ENCODE results near the gene ZNF407. TPM values are rescaled to one million over a fixed set of nuclear protein-coding genes. Genes with fewer than 3 reads are reported as not detected.

Gene ZNF407
- total and polyA plus RNA-seq, 4 donors, result 1.3 to 21.1 (median 9.5) TPM

DNA sequence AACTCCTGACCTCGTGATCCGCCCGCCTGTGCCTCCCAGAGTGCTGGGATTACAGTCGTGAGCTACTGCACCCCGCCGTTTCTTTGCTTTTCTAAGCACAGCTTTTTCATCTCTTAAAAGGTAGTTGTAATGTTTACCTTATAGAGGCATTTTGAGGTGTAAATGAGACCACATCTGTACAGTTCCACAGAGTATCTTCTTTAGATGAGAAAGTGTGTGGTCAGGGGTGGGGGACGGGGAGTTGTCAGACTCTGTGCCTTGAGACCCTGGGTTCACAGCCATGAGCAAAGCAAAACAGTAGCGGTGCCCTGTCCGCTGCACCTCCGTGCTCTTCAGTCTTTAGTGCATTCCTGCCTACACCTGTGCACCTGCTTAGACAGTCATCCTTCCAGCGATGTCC is 251.6 kb downstream of the ZNF407 start:
- H3K4me1 ChIP-seq (ENCODE audit: control insufficient read depth in 1 of 2, insufficient read depth in 2 of 2, low read length in 2 of 2), result no peaks in the 10 kb centered on the region
- WGBS, 2 donors, result 95 to 96% methylated on average over 11 of the region's 11 CpGs
- H3K4me3 ChIP-seq (ENCODE audit: low read length in 2 of 2), result no peak overlapping the region
- H3K36me3 ChIP-seq (ENCODE audit: control insufficient read depth in 1 of 2, insufficient read depth in 2 of 2, low read length in 1 of 2), result no peaks in the 10 kb centered on the region
- no peak for ATAC-seq (ENCODE audit: low FRiP score)
- intact Hi-C loops (cut with DNase I), result no loop called here
- no peak for DNase-seq
- H3K9me3 ChIP-seq (ENCODE audit: control insufficient read depth, low read length), result no peaks in the 10 kb centered on the region
- no peaks in the 10 kb centered on the region for H3K27me3 ChIP-seq (ENCODE audit: control insufficient read depth in 1 of 2, insufficient read depth in 2 of 2, low read length in 1 of 2)
- H3K27ac ChIP-seq (ENCODE audit: low read depth in 1 of 2, low read length in 2 of 2), result no peak overlapping the region

DNA sequence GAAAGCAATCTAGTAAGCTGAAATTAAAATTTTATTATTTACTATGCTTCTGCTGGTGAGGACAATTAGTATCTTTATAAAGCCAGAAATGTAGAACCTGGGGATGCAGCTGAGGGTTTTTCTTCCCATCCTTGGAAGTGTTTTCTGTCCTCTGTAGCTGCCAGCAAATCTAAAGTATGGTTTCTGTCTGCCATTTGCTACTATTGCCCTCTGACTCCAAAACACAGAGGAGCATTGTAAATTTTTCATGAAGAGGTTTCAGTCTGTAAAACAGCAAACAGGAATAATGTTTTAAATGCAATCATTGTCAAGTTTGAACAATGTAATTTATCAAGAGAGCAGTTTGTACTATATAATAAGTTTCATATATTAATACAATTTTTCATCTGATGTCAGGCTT is 258.8 kb downstream of the ZNF407 start:
- no peak overlapping the region for H3K27ac ChIP-seq (ENCODE audit: low read depth in 1 of 2, low read length in 2 of 2)

GRCh38 chr18:74856928-74857327 is 259.3 kb downstream of the ZNF407 start:
- intact Hi-C loops (cut with DNase I), result no loop called here
- no peaks in the 10 kb centered on the region for H3K9me3 ChIP-seq (ENCODE audit: control insufficient read depth, low read length)
- no peaks in the 10 kb centered on the region for H3K27me3 ChIP-seq (ENCODE audit: control insufficient read depth in 1 of 2, insufficient read depth in 2 of 2, low read length in 1 of 2)
- no peaks in the 10 kb centered on the region for H3K36me3 ChIP-seq (ENCODE audit: control insufficient read depth in 1 of 2, insufficient read depth in 2 of 2, low read length in 1 of 2)
- H3K4me1 ChIP-seq (ENCODE audit: control insufficient read depth in 1 of 2, insufficient read depth in 2 of 2, low read length in 2 of 2), result peaks cover 0 to 3% of the 10 kb centered on the region in 2 donors
- no peak overlapping the region for H3K4me3 ChIP-seq (ENCODE audit: low read length in 2 of 2)
- no peak overlapping the region for H3K27ac ChIP-seq (ENCODE audit: low read depth in 1 of 2, low read length in 2 of 2)
- ATAC-seq (ENCODE audit: low FRiP score), result no peak
- no peak for DNase-seq
- WGBS, 2 donors, result 88 to 91% methylated on average over 8 of the region's 8 CpGs

More for the DNA sequence above, 258.8 kb downstream of the ZNF407 start:
- intact Hi-C loops (cut with DNase I), result no loop called here
- DNase-seq (no peak), ATAC-seq (ENCODE audit: low FRiP score) (no peak)
- H3K9me3 ChIP-seq (ENCODE audit: control insufficient read depth, low read length), result no peaks in the 10 kb centered on the region
- H3K4me1 ChIP-seq (ENCODE audit: control insufficient read depth in 1 of 2, insufficient read depth in 2 of 2, low read length in 2 of 2), result peaks cover 0 to 3% of the 10 kb centered on the region in 2 donors
- no peaks in the 10 kb centered on the region for H3K27me3 ChIP-seq (ENCODE audit: control insufficient read depth in 1 of 2, insufficient read depth in 2 of 2, low read length in 1 of 2)
- no peak overlapping the region for H3K4me3 ChIP-seq (ENCODE audit: low read length in 2 of 2)
- H3K36me3 ChIP-seq (ENCODE audit: control insufficient read depth in 1 of 2, insufficient read depth in 2 of 2, low read length in 1 of 2), result no peaks in the 10 kb centered on the region

DNA sequence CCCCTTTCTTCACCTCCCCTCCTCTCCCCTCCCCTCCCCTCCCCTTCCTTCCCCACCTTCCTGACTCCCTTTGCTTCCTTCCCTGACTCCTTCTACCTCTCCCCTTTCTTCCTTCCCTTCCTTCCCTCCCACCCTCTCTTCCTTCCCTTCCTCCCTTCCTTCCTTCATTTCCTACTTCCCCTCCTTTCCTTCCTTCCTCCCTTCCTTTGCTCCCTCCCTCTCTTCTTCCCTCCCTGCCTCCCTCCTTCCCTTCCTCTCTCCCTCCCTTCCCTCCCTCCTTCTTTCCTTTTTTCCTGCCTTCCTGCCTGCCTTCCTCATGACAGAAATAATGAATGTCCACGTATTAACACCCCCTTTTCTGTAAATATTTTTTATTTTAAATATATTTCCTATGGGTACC is 260.2 kb downstream of the ZNF407 start:
- no peaks in the 10 kb centered on the region for H3K27me3 ChIP-seq (ENCODE audit: control insufficient read depth in 1 of 2, insufficient read depth in 2 of 2, low read length in 1 of 2)
- intact Hi-C loops (cut with DNase I), result no loop called here
- ATAC-seq (ENCODE audit: low FRiP score) (no peak), DNase-seq (no peak)
- H3K36me3 ChIP-seq (ENCODE audit: control insufficient read depth in 1 of 2, insufficient read depth in 2 of 2, low read length in 1 of 2), result no peaks in the 10 kb centered on the region
- no peak overlapping the region for H3K4me3 ChIP-seq (ENCODE audit: low read length in 2 of 2)
- H3K4me1 ChIP-seq (ENCODE audit: control insufficient read depth in 1 of 2, insufficient read depth in 2 of 2, low read length in 2 of 2), result peaks cover 0 to 3% of the 10 kb centered on the region in 2 donors
- H3K9me3 ChIP-seq (ENCODE audit: control insufficient read depth, low read length), result no peaks in the 10 kb centered on the region
- WGBS, 2 donors, result 97 to 98% methylated on average over 1 of the region's 1 CpG
- no peak overlapping the region for H3K27ac ChIP-seq (ENCODE audit: low read depth in 1 of 2, low read length in 2 of 2)

DNA sequence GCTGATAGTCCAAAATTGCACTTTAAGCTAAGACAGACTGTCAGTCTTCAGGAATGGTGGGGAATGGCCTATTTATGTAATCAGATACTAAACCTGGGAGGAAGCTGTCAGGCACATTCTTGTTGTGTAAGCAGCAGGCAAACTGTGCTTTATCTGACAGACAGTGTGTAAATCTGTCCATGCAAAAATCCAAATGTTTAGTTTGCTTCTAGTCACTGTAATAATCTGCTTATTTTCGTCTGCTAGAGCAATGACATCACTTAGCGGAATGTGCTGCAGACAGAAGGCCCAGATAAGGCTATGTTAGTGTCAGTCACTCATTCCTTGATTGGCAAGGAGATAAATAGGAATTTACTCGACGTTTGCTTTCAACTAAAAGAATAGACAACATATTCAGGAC is 263.5 kb downstream of the ZNF407 start:
- Histone ChIP-seq H3K4me1 (ENCODE audit: control insufficient read depth in 1 of 2, insufficient read depth in 2 of 2, low read length in 2 of 2) (peaks cover 0 to 3% of the 10 kb centered on the region in 2 donors), H3K27me3 (ENCODE audit: control insufficient read depth in 1 of 2, insufficient read depth in 2 of 2, low read length in 1 of 2) (no peaks in the 10 kb centered on the region), H3K36me3 (ENCODE audit: control insufficient read depth in 1 of 2, insufficient read depth in 2 of 2, low read length in 1 of 2) (no peaks in the 10 kb centered on the region), H3K4me3 (ENCODE audit: low read length in 2 of 2) (no peak overlapping the region), H3K27ac (ENCODE audit: low read depth in 1 of 2, low read length in 2 of 2) (no peak overlapping the region), H3K9me3 (ENCODE audit: control insufficient read depth, low read length) (no peaks in the 10 kb centered on the region)
- no peak for ATAC-seq (ENCODE audit: low FRiP score)
- no peak for DNase-seq
- whole genome bisulfite sequencing, 2 donors, result 41 to 47% methylated on average over 4 of the region's 4 CpGs
- intact Hi-C loops (cut with DNase I), result no loop called here

DNA sequence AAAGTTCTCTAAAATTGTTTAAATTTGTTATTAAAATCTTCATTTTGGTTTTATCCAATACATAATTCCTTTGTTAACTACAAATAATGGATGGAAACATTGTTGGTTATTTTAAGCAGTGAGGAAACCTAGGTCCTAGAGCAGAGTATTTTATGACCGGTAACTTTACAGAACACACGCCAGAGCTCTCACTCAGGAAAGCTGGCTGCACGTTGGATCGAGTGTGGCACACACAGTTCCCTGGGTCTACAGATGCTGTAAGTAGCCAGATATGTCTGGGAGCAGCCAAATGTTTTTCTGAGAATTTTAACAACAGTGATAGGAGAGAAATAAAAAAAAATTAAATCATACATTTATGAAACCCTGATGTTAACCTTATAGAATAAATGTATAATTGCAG is 264.4 kb downstream of the ZNF407 start:
- Histone ChIP-seq H3K36me3 (ENCODE audit: control insufficient read depth in 1 of 2, insufficient read depth in 2 of 2, low read length in 1 of 2) (no peaks in the 10 kb centered on the region), H3K27me3 (ENCODE audit: control insufficient read depth in 1 of 2, insufficient read depth in 2 of 2, low read length in 1 of 2) (no peaks in the 10 kb centered on the region), H3K4me3 (ENCODE audit: low read length in 2 of 2) (no peak overlapping the region), H3K27ac (ENCODE audit: low read depth in 1 of 2, low read length in 2 of 2) (no peak overlapping the region), H3K4me1 (ENCODE audit: control insufficient read depth in 1 of 2, insufficient read depth in 2 of 2, low read length in 2 of 2) (peaks cover 0 to 3% of the 10 kb centered on the region in 2 donors), H3K9me3 (ENCODE audit: control insufficient read depth, low read length) (no peaks in the 10 kb centered on the region)
- intact Hi-C loops (cut with DNase I), result no loop called here
- ATAC-seq (ENCODE audit: low FRiP score) (no peak), DNase-seq (no peak)
- WGBS, 2 donors, result 15 to 26% methylated on average over 4 of the region's 4 CpGs

GRCh38 chr18:74866577-74866976 is 268.9 kb downstream of the ZNF407 start:
- Histone ChIP-seq H3K27ac (ENCODE audit: low read depth in 1 of 2, low read length in 2 of 2) (no peak overlapping the region), H3K36me3 (ENCODE audit: control insufficient read depth in 1 of 2, insufficient read depth in 2 of 2, low read length in 1 of 2) (no peaks in the 10 kb centered on the region), H3K4me3 (ENCODE audit: low read length in 2 of 2) (no peak overlapping the region), H3K9me3 (ENCODE audit: control insufficient read depth, low read length) (no peaks in the 10 kb centered on the region), H3K27me3 (ENCODE audit: control insufficient read depth in 1 of 2, insufficient read depth in 2 of 2, low read length in 1 of 2) (no peaks in the 10 kb centered on the region), H3K4me1 (ENCODE audit: control insufficient read depth in 1 of 2, insufficient read depth in 2 of 2, low read length in 2 of 2) (peaks cover 2 to 4% of the 10 kb centered on the region in 2 donors)
- ATAC-seq (ENCODE audit: low FRiP score), result no peak
- no peak for DNase-seq
- intact Hi-C loops (cut with DNase I), result no loop called here
- 97% methylated on average over 3 of the region's 3 CpGs for WGBS, 2 donors

GRCh38 chr18:74868461-74868860 is 270.8 kb downstream of the ZNF407 start:
- no peaks in the 10 kb centered on the region for H3K36me3 ChIP-seq (ENCODE audit: control insufficient read depth in 1 of 2, insufficient read depth in 2 of 2, low read length in 1 of 2)
- H3K4me3 ChIP-seq (ENCODE audit: low read length in 2 of 2), result no peak overlapping the region
- no peaks in the 10 kb centered on the region for H3K27me3 ChIP-seq (ENCODE audit: control insufficient read depth in 1 of 2, insufficient read depth in 2 of 2, low read length in 1 of 2)
- peaks cover 2 to 4% of the 10 kb centered on the region in 2 donors for H3K4me1 ChIP-seq (ENCODE audit: control insufficient read depth in 1 of 2, insufficient read depth in 2 of 2, low read length in 2 of 2)
- intact Hi-C loops (cut with DNase I), result no loop called here
- 94% methylated on average over 4 of the region's 4 CpGs for WGBS, 2 donors
- DNase-seq, result no peak
- ATAC-seq (ENCODE audit: low FRiP score), result no peak
- no peak overlapping the region for H3K27ac ChIP-seq (ENCODE audit: low read depth in 1 of 2, low read length in 2 of 2)
- H3K9me3 ChIP-seq (ENCODE audit: control insufficient read depth, low read length), result no peaks in the 10 kb centered on the region

DNA sequence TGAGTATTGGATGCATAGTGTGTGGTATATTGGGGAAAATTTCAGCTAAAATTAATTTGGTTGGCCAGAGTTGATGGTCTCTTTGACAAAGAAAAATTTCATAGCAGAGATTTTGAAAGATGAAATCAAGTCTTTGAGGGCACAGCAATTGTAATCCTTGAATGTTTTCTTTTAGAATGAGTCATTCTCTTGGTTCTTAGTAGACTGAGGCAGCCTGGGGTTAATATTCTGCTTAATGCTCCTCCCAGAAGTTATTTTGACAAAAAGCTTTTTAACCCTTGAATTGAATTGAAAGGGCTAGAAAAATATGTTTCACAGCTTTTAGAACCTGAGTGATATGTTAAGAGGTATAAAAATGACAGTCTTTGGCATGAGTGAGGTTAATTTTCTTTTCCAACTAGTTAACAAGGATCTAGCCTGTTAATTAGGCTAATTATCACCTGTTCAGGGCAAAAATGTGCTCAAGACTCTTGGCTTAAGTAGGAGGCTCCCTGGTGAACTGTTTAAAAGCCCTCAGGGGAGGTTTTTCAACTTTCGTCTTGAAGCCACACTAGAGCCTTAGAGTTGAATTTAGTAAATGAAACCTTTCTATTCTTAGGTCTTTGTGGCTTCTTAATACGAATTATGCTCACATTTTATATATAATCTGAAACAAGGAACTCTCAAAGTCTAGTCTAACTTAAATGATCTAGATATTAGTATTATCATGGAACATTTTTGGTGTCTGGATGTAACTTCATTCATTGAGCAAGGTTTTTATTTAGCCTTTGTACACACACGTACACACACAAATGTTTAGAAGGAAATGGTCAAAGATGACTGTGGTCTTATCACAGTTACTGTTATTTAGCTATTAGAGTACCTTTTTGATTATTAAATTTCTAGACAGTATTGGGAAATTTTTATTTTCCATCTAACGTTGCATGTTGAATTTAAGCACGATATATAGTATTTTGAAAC is 272.5 kb downstream of the ZNF407 start:
- H3K36me3 ChIP-seq (ENCODE audit: control insufficient read depth in 1 of 2, insufficient read depth in 2 of 2, low read length in 1 of 2), result no peaks in the 10 kb centered on the region
- H3K4me1 ChIP-seq (ENCODE audit: control insufficient read depth in 1 of 2, insufficient read depth in 2 of 2, low read length in 2 of 2), result peaks cover 2 to 4% of the 10 kb centered on the region in 2 donors
- H3K9me3 ChIP-seq (ENCODE audit: control insufficient read depth, low read length), result no peaks in the 10 kb centered on the region
- intact Hi-C loops (cut with DNase I), result no loop called here
- H3K27me3 ChIP-seq (ENCODE audit: control insufficient read depth in 1 of 2, insufficient read depth in 2 of 2, low read length in 1 of 2), result no peaks in the 10 kb centered on the region
- no peak for DNase-seq
- WGBS, 2 donors, result 73 to 76% methylated on average over 5 of the region's 5 CpGs
- H3K4me3 ChIP-seq (ENCODE audit: low read length in 2 of 2), result no peak overlapping the region
- ATAC-seq (ENCODE audit: low FRiP score), result no peak
- no peak overlapping the region for H3K27ac ChIP-seq (ENCODE audit: low read depth in 1 of 2, low read length in 2 of 2)

Measured in aorta (tissue), 5 donors.